A673 (cell line): Measurements from ENCODE around the gene APOOL. TPM values are rescaled to one million over a fixed set of nuclear protein-coding genes. Genes with fewer than 3 reads are reported as not detected.
"Not testable (repeated sequence)": the region's sequence is repeated elsewhere in the genome, so short reads cannot be mapped to it uniquely, and the experiment has no call there.

ENCODE experiments used
- BruUV-seq: library from RNA; stranded (reverse); fragments of 400-500 nt; replicated peaks from 2 replicates; lab custom pipeline; 2021; lab: Mats Ljungman, UMichigan
- CTCF ChIA-PET: fragments of 300-600 bp; sonication (Branson Sonifier 250); formaldehyde crosslinking; loops from one replicate; lab custom pipeline; 2022; ENCODE audit warnings: antibody characterized with exemption; lab: Charles Lee
- POLR2A ChIA-PET: fragments of 300-600 bp; sonication (Branson Sonifier 250); formaldehyde crosslinking; loops from one replicate; lab custom pipeline; 2022; ENCODE audit warnings: antibody characterized with exemption; ENCODE audit not compliant: low non-redundant PET; lab: Charles Lee
- DNase-seq: peaks from one replicate; pipeline ENCODE4 v3.0.0-alpha.2; 2015; ENCODE audit warnings: low spot score
- H3K27ac ChIP-seq: fragments of 200-600 bp; sonication (generic); 2 replicates; pipeline ENCODE4 v1.5.1; 2016; ENCODE audit warnings: mixed run types, low read depth, mild to moderate bottlenecking, mixed read lengths, antibody characterized with exemption, low read length; ENCODE audit not compliant: poor library complexity, severe bottlenecking
- H3K27me3 ChIP-seq: fragments of 200-600 bp; sonication (generic); replicated peaks from 2 replicates; pipeline ENCODE4 v1.6.1; 2017; ENCODE audit warnings: mixed run types, low read depth, mild to moderate bottlenecking, mixed read lengths, antibody characterized with exemption, low read length; ENCODE audit not compliant: insufficient read depth, poor library complexity
- H3K36me3 ChIP-seq: fragments of 200-600 bp; sonication (generic); 2 replicates; pipeline ENCODE4 v1.6.1; 2016; ENCODE audit warnings: mixed run types, mild to moderate bottlenecking, mixed read lengths, antibody characterized with exemption, low read length; ENCODE audit not compliant: insufficient read depth, poor library complexity, severe bottlenecking
- H3K4me1 ChIP-seq: fragments of 200-600 bp; sonication (generic); 2 replicates; pipeline ENCODE4 v1.6.1; 2017; ENCODE audit warnings: mixed run types, mild to moderate bottlenecking, mixed read lengths, antibody characterized with exemption, low read length; ENCODE audit not compliant: insufficient read depth, poor library complexity, severe bottlenecking
- H3K4me3 ChIP-seq: fragments of 200-600 bp; sonication (generic); 2 replicates; pipeline ENCODE4 v1.5.1; 2016; ENCODE audit warnings: low read depth, mixed run types, mild to moderate bottlenecking, mixed read lengths, low read length; ENCODE audit not compliant: poor library complexity, severe bottlenecking
- H3K9me3 ChIP-seq: fragments of 200-600 bp; sonication (generic); 2 replicates; pipeline ENCODE4 v1.6.1; 2016; ENCODE audit warnings: mixed run types, low read depth, mild to moderate bottlenecking, mixed read lengths, antibody characterized with exemption, low read length; ENCODE audit not compliant: poor library complexity, severe bottlenecking
- EZH2 ChIP-seq: fragments of 200-600 bp; sonication (generic); IDR thresholded peaks from 2 replicates; pipeline ENCODE4 v1.6.1; 2017; ENCODE audit warnings: borderline replicate concordance, low read depth, mild to moderate bottlenecking, mixed read lengths, antibody characterized with exemption, low read length; ENCODE audit not compliant: poor library complexity, severe bottlenecking
- intact Hi-C: fragments of 100-400 bp; cut with micrococcal nuclease; formaldehyde crosslinking; loops from one replicate; pipeline ENCODE4 v1.10.0; 2022; ENCODE audit not compliant: unreplicated experiment
- total RNA-seq: library from RNA; stranded (reverse); gene quantifications from 2 replicates; pipeline ENCODE4 v1.2.3, GENCODE V29; 2021
- TF ChIP-seq, protein P1 (sequence below): fragments of 300-800, 200-600 bp; sonication (generic); conservative IDR thresholded peaks from 2 replicates; pipeline ENCODE4 v1.5.1; 2017; ENCODE audit warnings: low read depth, mild to moderate bottlenecking, antibody characterized with exemption, low read length, moderate library complexity, mixed read lengths

Gene APOOL
- total RNA-seq, 1 experiment from 2014 or later = 22.6 TPM

DNA sequence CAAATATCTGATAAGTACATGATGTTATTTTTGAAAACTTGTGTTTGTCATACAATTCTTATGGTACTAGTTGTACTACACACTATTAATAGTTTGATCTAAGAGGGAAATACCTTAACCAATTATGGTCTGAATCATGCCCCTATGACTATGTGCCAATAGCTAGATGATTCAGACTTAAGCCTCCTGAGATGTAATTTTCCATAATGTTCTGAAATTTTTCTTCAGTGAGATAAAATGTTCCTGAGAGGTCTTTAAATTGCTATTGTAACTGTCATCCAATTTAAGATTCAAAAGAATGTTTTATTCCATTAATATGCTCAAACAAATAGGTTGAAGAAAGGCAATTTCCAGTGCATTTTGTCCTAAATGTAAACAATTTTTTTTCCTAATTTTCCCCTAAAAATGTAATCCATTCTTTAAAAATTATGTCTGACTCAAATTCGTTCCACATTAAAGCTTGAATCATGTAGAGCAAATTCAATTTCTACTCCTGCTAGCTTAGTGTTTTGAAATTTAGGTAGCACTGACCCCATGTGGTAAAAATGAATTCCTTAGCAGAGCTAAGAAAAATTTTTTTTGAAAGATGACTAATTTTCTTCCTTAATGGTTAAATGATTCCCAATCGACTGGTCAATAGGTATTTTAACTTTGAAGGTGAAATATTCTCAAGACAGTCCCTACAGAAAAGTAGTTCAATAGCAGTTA, 49.1 kb downstream of the APOOL start:
- H3K4me1 ChIP-seq = no peaks in the 10 kb centered on the region
- H3K36me3 ChIP-seq = no peaks in the 10 kb centered on the region
- intact Hi-C loops = no loop called here
- BruUV-seq = no TSS peak
- ChIA-PET CTCF (interaction anchor here (1.1 kb wide), 1 partner anchor 323 kb away, joined by 4 read pairs; no protein-coding TSS in a partner anchor), POLR2A (no interaction called here)
- H3K9me3 ChIP-seq = no peaks in the 10 kb centered on the region
- DNase-seq = peak; percentile 25
- no peaks in the 10 kb centered on the region for H3K27me3 ChIP-seq
- no peak overlapping the region for H3K27ac ChIP-seq
- TF ChIP-seq, protein P1, sequence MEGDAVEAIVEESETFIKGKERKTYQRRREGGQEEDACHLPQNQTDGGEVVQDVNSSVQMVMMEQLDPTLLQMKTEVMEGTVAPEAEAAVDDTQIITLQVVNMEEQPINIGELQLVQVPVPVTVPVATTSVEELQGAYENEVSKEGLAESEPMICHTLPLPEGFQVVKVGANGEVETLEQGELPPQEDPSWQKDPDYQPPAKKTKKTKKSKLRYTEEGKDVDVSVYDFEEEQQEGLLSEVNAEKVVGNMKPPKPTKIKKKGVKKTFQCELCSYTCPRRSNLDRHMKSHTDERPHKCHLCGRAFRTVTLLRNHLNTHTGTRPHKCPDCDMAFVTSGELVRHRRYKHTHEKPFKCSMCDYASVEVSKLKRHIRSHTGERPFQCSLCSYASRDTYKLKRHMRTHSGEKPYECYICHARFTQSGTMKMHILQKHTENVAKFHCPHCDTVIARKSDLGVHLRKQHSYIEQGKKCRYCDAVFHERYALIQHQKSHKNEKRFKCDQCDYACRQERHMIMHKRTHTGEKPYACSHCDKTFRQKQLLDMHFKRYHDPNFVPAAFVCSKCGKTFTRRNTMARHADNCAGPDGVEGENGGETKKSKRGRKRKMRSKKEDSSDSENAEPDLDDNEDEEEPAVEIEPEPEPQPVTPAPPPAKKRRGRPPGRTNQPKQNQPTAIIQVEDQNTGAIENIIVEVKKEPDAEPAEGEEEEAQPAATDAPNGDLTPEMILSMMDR = peak; percentile 46; the same call in 1 of the 2 replicates
- no peak for TF ChIP-seq EZH2
- no peak overlapping the region for H3K4me3 ChIP-seq

DNA sequence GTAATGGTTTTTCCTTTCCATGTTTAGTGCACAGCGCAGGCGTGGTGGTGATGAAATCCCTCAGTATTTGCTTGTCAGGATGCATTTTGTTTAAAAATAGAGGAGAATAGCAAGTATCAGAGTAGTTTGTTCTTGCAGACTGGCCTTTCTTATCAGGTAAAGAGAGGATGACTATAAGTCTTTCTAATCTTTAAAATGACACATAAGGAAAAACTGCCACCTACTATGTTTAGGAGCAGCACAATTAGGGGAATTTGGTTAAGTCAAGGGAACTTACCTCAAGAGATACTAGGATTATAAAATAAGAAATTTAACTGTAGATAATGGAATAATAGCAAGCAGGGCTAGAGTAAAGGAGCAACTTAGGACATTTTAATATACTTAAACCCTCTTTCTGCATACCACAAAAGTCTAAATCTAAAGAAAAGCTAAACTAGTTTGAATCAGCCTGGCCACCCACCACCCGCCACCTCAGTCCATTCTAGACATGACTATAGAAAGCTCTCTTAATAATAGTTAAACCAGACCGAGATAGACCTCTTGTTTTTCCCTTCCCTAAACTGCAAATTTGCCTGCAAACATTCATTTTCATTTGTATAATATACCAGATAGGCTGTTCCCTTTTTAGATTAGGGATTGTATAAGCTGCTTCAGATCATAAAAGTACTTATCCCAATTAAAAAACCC, 62.0 kb downstream of the APOOL start:
- ChIA-PET POLR2A (no interaction called here), CTCF (no interaction called here)
- Histone ChIP-seq H3K27ac (no peak overlapping the region), H3K36me3 (no peaks in the 10 kb centered on the region), H3K4me1 (no peaks in the 10 kb centered on the region), H3K4me3 (no peak overlapping the region), H3K27me3 (no peaks in the 10 kb centered on the region), H3K9me3 (no peaks in the 10 kb centered on the region)
- no peak for TF ChIP-seq EZH2
- TF ChIP-seq, protein P1 = no peak
- no peak for DNase-seq
- BruUV-seq = no TSS peak
- intact Hi-C loops = no loop called here

DNA sequence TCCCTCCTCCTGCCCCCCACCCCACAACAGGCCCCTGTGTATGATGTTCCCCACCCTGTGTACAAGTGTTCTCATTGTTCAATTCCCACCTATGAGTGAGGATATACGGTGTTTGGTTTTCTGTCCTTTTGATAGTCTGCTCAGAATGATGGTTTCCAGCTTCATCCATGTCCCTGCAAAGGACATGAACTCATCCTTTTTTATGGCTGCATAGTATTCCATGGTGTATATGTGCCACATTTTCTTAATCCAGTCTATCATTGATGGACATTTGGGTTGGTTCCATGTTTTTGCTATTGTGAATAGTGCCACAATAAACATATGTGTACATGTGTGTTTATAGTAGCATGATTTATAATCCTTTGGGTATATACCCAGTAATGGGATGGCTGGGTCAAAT, 73.6 kb downstream of the APOOL start:
- H3K27ac ChIP-seq, H3K36me3 ChIP-seq, BruUV-seq, POLR2A ChIA-PET, H3K4me3 ChIP-seq, H3K4me1 ChIP-seq, H3K9me3 ChIP-seq, CTCF ChIA-PET, intact Hi-C loops, H3K27me3 ChIP-seq, DNase-seq: not testable (repeated sequence)
